Middle frontal gyrus (tissue), 1 donor: Measurements from ENCODE around the gene PIP5K1A.
"Not testable (repeated sequence)": the region's sequence is repeated elsewhere in the genome, so short reads cannot be mapped to it uniquely, and the experiment has no call there.

Experiments used
- DNase-seq: peaks from one replicate; pipeline ENCODE4 v3.0.0-alpha.2; 2015; ENCODE audit warnings: low spot score; ENCODE audit errors: extremely low spot score

The PIP5K1A gene

GRCh38 chr1:151254217-151255213 is 56.2 kb downstream of the PIP5K1A start, which contains the start of gene PSMD4:
TSS of gene PSMD4 (plus strand) at chr1:151254734. CDS start at chr1:151254783, 49 bp downstream.
- DNase-seq: peak; percentile 97

GRCh38 chr1:151255381-151255780 is 57.0 kb downstream of the PIP5K1A start:
- DNase-seq: no peak

GRCh38 chr1:151259351-151259750 is 61.0 kb downstream of the PIP5K1A start:
- DNase-seq: no peak

DNA sequence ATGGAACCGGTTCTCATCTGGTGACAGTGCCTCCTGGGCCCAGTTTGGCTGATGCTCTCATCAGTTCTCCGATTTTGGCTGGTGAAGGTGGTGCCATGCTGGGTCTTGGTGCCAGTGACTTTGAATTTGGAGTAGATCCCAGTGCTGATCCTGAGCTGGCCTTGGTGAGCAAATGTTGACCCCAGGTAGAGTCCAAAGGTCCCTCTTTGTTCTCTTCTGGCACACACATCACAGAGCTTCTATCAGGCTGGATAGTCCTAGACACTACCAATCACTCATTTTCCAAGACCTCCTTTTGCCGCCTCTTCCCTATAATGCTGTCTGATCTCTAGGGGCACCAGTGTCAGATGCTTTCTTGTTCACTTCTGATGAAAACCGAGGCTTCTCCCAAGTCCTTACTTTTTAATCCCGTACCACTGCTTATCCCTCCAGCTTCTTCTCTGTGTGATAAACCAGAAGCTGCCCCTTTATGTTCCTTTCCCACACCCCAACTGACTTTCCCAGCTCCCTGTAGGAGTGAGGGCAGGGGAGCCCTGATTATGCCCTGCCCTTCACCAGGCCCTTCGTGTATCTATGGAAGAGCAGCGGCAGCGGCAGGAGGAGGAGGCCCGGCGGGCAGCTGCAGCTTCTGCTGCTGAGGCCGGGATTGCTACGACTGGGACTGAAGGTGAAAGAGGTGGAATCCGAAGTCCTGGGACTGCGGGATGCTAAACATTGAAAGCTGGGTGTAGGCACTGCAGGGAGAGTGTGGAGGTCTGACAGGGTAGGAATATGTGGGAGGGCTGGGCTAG is 67.3 kb downstream of the PIP5K1A start:
- DNase-seq: no peak

GRCh38 chr1:151266315-151266714 is 68.0 kb downstream of the PIP5K1A start:
- no peak for DNase-seq

GRCh38 chr1:151266821-151267220 is 68.5 kb downstream of the PIP5K1A start:
- no peak for DNase-seq

- no peak for DNase-seq
Measured at GRCh38 chr1:151267760-151268159, 69.4 kb downstream of the PIP5K1A start.

GRCh38 chr1:151273924-151274466 is 75.6 kb downstream of the PIP5K1A start:
- DNase-seq: no peak

- not testable (repeated sequence) for DNase-seq
Measured at GRCh38 chr1:151275341-151275740, 77.0 kb downstream of the PIP5K1A start.

GRCh38 chr1:151277249-151277648 is 78.9 kb downstream of the PIP5K1A start:
- DNase-seq: no peak

DNA sequence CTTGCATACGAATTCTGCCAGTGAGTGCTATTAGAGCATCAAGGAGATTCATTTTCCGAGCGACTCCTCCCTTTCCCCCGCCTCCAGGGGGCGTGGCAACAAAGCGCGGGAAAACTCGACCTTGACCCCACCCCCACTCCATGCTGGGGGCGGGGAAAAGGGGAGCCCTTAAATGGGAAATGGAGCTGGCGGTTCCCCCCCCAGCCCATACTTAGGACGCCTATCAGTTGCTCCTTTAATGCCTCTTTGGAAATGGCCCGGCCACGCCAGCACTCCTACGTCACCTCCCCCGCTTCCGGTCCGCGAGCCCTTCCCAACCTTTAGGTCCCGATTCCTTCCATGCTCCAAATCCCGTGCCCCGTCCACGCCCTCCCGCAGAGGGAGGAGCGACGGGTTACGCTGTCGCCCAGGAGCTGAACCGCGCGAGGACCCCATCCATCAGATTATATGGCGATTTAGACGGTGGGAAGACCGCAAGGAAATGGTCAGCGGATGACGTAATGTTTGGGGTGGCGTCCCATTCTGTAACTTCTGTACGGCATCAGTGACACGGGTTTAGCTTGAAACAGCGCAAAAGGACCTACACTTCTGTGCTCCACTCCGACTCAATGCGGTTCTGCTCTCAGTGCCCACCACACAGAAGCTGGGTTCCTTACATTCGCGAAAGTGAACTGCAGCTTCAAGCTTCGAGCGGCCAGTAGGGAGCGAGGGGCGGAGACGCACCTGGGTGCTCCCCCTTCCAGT is 83.0 kb downstream of the PIP5K1A start:
- DNase-seq: peak; percentile 94

DNA sequence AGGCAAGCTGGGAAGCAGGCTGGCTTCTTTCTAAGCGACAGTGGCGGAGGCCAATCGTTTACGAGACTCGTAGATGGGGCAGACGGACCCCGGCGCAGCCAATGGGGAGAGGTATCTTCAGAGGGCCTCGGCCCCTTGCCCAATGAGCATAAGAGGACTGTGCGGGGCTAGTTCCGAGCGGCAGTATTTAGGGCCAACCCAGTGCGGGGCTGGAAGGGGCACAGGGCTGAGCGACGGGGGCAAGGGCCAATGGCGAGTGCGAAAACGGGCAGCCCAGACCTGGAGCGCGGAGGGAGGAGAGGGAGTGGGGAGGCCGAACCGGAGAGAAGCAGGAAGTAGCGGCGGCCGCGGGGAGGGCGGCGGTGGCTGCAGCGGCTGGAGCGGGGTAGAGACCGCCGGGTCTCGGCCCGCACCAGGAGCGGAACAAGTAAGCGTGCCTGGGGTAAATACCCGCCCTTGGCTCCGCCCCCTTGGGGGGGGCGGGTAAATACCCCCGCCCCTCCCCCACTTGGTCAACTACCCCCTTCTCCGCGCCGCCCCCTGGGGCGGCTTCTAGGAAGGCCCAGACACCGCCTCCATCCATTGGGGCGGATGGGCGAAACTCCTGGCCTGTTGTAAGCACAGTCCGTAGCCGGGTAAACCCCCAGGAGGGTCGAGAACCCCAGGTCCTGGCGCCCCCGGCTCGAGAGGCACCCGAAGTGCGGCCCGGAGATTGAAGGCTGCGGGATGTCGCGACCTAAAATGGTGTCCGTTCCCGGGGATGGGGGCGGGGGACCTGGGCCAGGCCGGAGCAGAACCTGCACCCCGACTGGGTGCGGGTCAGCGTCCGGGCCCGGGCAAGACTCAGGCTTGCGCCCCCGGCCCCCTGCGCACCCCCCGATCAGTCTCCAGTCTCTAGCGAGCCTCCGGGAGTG is 83.9 kb downstream of the PIP5K1A start, which contains the start of gene ZNF687:
Gene ZNF687, plus strand, starts transcription at position 331 of the 914 bp plus-strand sequence. CDS start 3,993 bp downstream, outside the sequence.
- peak; percentile 100 for DNase-seq

DNA sequence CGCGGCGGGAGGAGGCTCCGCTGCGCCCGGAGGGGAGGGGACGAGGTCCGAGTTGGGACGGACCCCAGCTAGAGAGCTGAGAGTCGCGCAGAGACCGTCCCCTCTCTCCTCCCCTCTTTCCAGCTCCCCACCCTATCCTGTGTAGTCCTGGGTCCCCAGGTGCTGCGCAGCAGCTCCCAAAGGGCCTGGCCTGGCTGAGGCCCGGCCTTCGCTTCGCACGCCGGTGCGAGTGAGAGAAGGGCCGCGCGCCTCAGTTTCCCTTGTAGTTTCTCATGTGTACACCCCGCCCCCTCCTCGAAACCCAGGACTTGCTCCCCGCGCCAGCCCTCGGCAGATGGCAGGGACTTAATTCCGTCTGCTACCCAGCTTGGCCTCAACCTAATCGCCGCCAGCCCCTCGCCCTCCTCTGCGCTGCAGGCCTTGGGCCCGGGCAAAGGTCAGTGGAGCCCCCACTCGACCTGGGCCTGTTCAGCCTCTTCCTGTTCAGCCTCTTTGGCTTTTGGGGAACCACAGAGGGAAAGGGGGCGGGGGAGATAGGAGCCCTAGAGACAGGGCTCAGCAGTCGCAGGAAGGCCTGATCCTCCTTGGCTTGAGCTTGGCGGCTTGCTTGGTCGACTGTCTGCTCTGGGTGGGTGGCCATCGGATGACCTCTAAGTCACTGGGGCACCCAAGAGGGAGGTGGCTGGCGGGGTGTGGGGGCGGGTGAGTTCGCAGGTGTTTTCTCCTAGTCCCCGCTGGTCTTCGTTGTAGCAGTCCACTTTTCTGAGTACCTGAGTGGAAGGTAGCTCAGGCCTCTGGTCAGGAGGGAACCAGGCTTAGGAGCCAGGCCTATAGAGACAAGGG is 84.8 kb downstream of the PIP5K1A start:
- no peak for DNase-seq

DNA sequence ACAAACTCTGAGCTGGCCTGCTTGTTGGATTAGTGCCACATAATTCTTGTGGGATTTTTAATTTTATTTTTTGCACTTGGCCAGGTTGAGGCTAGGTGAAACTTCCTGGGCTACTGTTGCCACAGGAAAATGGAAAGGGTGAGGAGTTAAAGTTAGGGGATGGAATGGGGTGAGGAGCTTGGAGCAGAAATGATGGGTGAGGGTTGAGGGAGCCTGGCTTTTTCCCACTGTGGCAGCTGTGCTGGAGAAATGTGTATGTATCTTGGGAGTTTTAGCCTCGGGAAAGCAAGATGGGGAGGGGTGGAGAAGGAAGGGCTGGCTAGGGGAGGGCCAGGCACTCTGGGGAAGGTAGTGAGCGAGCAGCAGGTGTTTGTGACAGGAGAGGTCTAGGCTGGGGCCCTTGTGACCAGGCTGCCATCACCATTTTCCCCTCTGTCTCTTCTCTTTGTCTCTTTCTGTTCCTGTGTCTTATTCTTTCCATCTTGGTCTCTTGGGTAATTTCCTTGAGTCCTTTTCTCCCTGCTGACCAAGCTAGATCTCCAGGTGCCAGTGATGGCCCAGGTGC is 85.7 kb downstream of the PIP5K1A start:
- no peak for DNase-seq

DNA sequence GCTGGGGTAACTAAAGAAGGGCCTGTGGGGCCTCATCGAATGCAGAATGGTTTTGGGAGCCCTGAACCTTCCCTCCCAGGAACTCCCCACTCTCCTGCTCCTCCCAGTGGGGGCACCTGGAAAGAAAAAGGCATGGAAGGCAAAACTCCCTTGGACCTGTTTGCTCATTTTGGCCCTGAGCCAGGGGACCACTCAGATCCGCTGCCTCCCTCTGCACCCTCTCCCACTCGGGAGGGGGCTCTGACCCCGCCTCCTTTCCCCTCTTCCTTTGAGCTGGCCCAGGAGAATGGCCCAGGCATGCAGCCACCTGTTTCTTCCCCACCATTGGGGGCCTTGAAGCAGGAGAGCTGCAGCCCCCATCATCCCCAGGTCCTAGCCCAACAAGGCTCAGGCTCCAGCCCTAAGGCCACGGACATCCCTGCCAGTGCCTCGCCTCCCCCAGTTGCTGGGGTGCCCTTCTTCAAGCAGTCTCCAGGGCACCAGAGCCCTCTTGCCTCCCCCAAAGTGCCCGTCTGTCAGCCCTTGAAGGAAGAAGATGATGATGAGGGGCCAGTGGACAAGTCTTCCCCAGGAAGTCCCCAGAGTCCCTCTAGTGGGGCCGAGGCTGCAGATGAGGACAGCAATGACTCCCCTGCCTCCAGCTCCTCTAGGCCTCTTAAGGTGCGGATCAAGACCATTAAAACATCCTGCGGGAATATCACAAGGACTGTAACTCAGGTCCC is 88.4 kb downstream of the PIP5K1A start:
- DNase-seq: no peak

- DNase-seq: no peak
Measured at GRCh38 chr1:151287341-151287699, 89.0 kb downstream of the PIP5K1A start.

DNA sequence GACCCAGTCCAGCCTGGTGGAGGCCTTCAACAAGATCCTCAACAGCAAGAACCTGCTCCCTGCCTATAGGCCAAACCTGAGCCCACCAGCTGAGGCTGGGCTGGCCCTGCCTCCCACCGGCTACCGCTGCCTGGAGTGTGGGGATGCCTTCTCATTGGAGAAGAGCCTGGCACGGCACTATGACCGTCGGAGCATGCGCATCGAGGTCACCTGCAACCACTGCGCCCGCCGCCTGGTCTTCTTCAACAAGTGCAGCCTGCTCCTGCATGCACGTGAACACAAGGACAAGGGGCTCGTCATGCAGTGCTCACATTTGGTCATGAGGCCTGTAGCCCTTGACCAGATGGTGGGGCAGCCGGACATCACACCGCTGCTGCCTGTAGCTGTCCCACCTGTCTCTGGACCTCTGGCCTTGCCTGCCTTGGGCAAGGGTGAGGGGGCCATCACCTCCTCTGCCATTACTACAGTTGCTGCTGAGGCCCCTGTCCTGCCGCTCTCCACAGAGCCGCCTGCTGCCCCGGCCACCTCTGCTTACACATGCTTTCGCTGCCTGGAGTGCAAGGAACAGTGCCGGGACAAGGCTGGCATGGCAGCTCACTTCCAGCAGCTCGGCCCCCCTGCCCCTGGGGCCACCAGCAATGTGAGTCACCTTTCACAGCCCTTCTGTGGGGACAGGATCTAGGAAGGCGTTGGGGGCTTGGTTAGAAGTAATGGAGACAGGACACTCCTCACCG is 89.6 kb downstream of the PIP5K1A start:
- no peak for DNase-seq
